ENCODE measurements around the gene KIAA1958. TPM values are rescaled to one million over a fixed set of nuclear protein-coding genes. Genes with fewer than 3 reads are reported as not detected.
A peak's percentile ranks its signal among the peaks of the same experiment; 100 is the strongest.

The KIAA1958 gene
- total and polyA plus RNA-seq, 10 of the 15 experiments (the other 5 are each of a cell fraction or from before 2014, with no cell fraction given) = 0.53 to 8.7 (median 4.0) TPM

DNA sequence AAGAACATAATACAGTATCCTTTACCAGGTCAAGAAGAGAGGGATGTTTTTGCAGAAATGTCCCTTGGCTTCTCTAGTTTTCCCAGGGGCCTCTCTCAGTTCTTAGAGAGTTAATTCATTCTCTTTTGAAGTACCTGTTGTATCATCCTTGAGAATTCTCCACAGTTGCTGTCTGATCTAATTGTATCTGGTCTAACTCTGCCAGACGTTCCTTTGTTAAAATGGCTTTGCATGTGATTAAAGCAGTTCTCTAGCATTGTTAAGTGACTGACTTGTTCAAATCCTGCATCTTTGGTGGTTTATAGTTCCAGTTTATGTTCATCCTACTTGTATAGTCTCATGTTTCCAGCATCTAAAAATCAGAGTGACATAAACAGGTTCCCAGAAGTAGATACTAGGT is 65.0 kb downstream of the KIAA1958 start:
- H2AFZ ChIP-seq (ENCODE audit: control insufficient read depth, low read depth, low read length) = no peak overlapping the region
- SMC1A ChIA-PET (ENCODE audit: uncharacterized antibody, unreplicated experiment) = no interaction called here
- TF ChIP-seq FOS (IDR thresholded peaks at IDR 0.05; ENCODE audit: borderline replicate concordance, extremely low read depth, insufficient read length) (no peak), YBX1 (IDR thresholded peaks at IDR 0.05) (no peak), CTCF (IDR thresholded peaks at IDR 0.05 in 2 of 3, conservative IDR thresholded peaks at IDR 0.05 in 1 of 3; ENCODE audit: control insufficient read depth in 2 of 3, extremely low read depth in 1 of 3, insufficient read depth in 1 of 3, low read depth in 3 of 3, low read length in 3 of 3) (no peak), FOXM1 (IDR thresholded peaks at IDR 0.05; ENCODE audit: low read depth, low read length) (no peak), CHD2 (IDR thresholded peaks at IDR 0.05; ENCODE audit: borderline replicate concordance, low read depth, low read length) (no peak), CBX5 (IDR thresholded peaks at IDR 0.05; ENCODE audit: low read depth) (no peak), WRNIP1 (IDR thresholded peaks at IDR 0.05; ENCODE audit: borderline replicate concordance, low read depth, low read length) (no peak), MYB (IDR thresholded peaks at IDR 0.05; ENCODE audit: borderline replicate concordance, low read depth, low read length) (no peak), HDGF (IDR thresholded peaks at IDR 0.05) (no peak), MEF2B (IDR thresholded peaks at IDR 0.05; ENCODE audit: partially characterized antibody, poor library complexity, severe bottlenecking) (no peak), NR2F1 (conservative IDR thresholded peaks at IDR 0.05) (no peak), RBBP5 (conservative IDR thresholded peaks at IDR 0.05) (no peak), ZNF217 (IDR thresholded peaks at IDR 0.05) (no peak), PAX5 (IDR thresholded peaks at IDR 0.05; ENCODE audit: borderline replicate concordance, low read depth, low read length) (no peak), PAX8 (IDR thresholded peaks at IDR 0.05) (no peak), PBX3 (IDR thresholded peaks at IDR 0.05; ENCODE audit: insufficient replicate concordance, low read depth, low read length) (no peak), KLF5 (IDR thresholded peaks at IDR 0.05; ENCODE audit: partially characterized antibody) (no peak), USF1 (IDR thresholded peaks at IDR 0.05; ENCODE audit: borderline replicate concordance, extremely low read length, insufficient read depth, low read depth, low read length) (no peak)
- RAD21 ChIA-PET (ENCODE audit: unreplicated experiment) = no interaction called here
- ATAC-seq (no peak), FAIRE-seq (peak; percentile 13), DNase-seq (ENCODE audit: low read depth, low spot score) (no peak)
- 0 out of 2 replicates have a peak, but pooled peaks cover 3% of the 10 kb centered on the region for H4K20me1 ChIP-seq (ENCODE audit: control insufficient read depth, insufficient read depth)
- CTCF ChIA-PET = interaction anchor here (1.4 kb wide), 1 partner anchor 46 kb away, joined by 5 read pairs; no protein-coding TSS in a partner anchor
- no peak overlapping the region for H3K9ac ChIP-seq (ENCODE audit: control insufficient read depth, insufficient read depth, low read length)
- H3K4me3 ChIP-seq = no peak overlapping the region
- no peak overlapping the region for H3K27ac ChIP-seq (ENCODE audit: control insufficient read depth, insufficient read depth)
- in situ Hi-C loops (cut with MboI) (no loop called here), intact Hi-C loops (cut with micrococcal nuclease; ENCODE audit: unreplicated experiment) (no loop called here)
- no peak overlapping the region for H3K4me2 ChIP-seq (ENCODE audit: control insufficient read depth, insufficient read depth)
- no peaks in the 10 kb centered on the region for H3K36me3 ChIP-seq (ENCODE audit: control insufficient read depth in 2 of 2, insufficient read depth in 2 of 2, low read length in 1 of 2)
- H3K79me2 ChIP-seq (ENCODE audit: control insufficient read depth, insufficient read depth, low read length) = no peaks in the 10 kb centered on the region; the same call in 1 of the 2 replicates
- H3K4me1 ChIP-seq (ENCODE audit: control insufficient read depth, insufficient read depth, low read length) = no peaks in the 10 kb centered on the region
- BruUV-seq (replicated peaks) = no TSS peak
- WGBS (ENCODE audit: insufficient coverage, insufficient replicate concordance, low lambda C conversion rate, missing lambda C conversion rate) = 96% methylated on average over 1 of the region's 1 CpG
- POLR2A ChIA-PET = no interaction called here
- no peaks in the 10 kb centered on the region for H3K27me3 ChIP-seq (replicated peaks in 1 of 2; ENCODE audit: control insufficient read depth in 2 of 2, insufficient read depth in 2 of 2, low read length in 1 of 2)
- no peaks in the 10 kb centered on the region for H3K9me3 ChIP-seq (replicated peaks; ENCODE audit: control insufficient read depth, insufficient read depth, low read length)

Measured in GM12878 (cell line).